Urothelium cell line (cell line): ENCODE measurements around the gene MAP7.

Experiments used
- DNase-seq: peaks from one replicate; pipeline ENCODE4 v3.0.0; 2011; ENCODE audit warnings: low spot score, mixed read lengths
- FAIRE-seq: peaks from 2 replicates; lab custom pipeline; 2011; peaks lifted over from hg19 to GRCh38; lab: Jason Lieb, UNC

Gene MAP7

GRCh38 chr6:136427378-136427717 is 122.9 kb downstream of the MAP7 start:
- no peak for DNase-seq
- no peak for FAIRE-seq

DNA sequence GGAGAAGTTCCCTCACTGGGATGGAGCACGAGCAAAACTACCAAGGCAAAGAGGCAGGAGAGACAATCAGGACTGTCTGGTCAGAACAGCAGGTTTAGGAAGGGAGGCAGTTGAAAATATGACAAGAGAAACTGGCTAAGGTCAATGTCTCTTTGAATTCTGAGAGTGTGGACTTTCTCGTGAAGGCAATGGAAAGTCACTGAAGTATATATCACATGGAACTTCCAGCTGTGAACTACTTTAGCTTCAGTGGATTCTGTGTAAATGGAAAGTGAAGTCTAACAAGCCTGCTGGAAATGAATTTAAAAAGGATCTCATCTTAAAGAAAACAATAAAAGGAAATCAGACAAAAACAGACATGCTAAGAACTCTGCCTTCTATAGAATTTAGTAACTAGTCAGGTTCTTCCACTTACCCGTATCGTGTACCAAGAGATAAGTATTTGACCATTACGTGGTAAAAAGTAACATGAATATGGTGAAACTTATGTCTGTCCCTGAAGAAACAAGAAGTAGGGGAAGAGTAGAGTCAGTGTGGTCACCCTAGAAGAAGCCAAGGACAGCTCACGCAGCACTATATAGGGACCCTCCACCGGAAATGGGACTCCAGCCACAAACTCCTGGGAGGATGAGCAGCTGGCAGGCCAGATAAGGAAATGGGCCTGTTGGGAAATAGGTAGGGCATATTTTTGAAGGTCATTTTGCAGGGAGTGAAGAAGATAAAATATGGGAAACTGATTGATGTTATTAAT is 123.4 kb downstream of the MAP7 start:
- FAIRE-seq (no peak), DNase-seq (no peak)

DNA sequence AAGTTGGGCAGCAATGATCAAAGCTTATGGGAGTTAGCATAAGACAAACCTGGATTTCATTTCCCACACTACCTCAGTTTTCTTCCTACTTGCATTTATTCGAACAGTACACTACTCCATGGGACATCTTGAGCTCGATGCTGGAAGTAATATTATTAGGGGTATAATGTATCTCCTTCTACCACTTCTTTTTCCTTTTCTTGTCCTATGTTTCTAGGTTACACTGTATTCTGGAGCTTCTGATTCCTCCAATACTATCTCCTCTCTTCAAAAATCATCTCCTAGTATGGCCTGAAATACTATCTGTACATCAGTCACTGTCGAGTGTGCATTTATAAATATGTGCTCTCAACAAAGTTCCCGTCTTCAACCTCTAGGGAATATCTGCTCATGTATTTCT is 124.4 kb downstream of the MAP7 start:
- FAIRE-seq (no peak), DNase-seq (no peak)

GRCh38 chr6:136424901-136425300 is 125.3 kb downstream of the MAP7 start:
- no peak for DNase-seq
- FAIRE-seq = no peak

- FAIRE-seq = no peak
- DNase-seq = no peak
Observed at GRCh38 chr6:136424450-136424849, 125.8 kb downstream of the MAP7 start.

GRCh38 chr6:136421537-136422158 is 128.6 kb downstream of the MAP7 start:
- FAIRE-seq (no peak), DNase-seq (no peak)

- DNase-seq = no peak
- FAIRE-seq = no peak
Observed at GRCh38 chr6:136420853-136421252, 129.4 kb downstream of the MAP7 start.

DNA sequence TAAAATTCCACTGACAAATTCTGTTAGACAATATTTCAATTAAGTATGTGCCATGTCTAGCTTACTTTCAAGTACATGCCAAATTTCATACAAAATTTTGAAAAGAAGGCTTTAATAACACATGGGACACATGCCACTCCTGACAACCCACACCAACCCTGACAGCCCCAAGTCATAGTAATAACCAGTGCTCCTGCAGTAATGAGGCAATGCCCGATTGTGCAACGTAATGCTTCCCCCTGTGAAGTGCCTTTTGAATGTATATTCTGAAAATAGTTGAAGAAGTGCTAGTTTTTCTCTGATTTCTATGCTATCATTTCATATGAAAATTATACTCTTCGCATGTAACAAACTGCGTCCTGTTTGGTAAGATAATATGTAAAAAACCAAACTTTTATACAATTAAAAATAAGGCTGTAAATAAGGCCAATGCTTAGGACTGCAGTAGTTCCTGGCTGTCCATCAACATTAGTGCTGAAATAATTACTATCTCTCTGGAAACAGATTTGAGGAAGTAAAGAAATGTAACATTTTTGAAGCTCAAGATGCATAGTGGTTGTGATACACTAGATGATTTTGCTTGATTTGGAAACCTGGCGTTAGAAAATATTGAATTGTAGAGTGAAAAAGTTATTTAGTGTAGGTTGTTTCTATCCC is 134.7 kb downstream of the MAP7 start:
- no peak for DNase-seq

DNA sequence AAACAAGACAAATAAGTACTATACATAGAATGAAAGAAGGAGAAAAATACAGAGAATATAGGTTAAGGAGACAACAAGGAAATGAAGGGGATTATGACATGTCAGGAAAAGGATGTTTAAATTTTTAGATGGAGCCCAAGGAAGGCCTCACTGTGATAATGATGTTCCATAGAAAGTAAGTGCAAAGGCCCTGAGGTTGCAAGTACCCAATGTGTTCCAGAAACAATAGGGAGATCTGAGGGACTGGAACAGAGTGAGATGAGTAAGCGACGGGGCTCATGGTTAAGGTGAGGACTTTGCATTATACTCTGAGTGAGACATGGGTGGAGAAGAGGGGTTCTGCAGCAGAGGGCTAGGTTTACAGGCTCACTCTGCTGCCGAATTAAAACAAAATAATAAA is 137.8 kb downstream of the MAP7 start:
- DNase-seq = no peak
- no peak for FAIRE-seq

More for the DNA sequence above, 134.7 kb downstream of the MAP7 start:
- no peak for FAIRE-seq

GRCh38 chr6:136411453-136412354 is 138.5 kb downstream of the MAP7 start:
- DNase-seq (no peak), FAIRE-seq (no peak)

- no peak for DNase-seq
- no peak for FAIRE-seq
Observed at GRCh38 chr6:136411025-136411325, 139.2 kb downstream of the MAP7 start.

- DNase-seq (no peak), FAIRE-seq (no peak)
Observed at GRCh38 chr6:136410201-136411024, 139.8 kb downstream of the MAP7 start.

DNA sequence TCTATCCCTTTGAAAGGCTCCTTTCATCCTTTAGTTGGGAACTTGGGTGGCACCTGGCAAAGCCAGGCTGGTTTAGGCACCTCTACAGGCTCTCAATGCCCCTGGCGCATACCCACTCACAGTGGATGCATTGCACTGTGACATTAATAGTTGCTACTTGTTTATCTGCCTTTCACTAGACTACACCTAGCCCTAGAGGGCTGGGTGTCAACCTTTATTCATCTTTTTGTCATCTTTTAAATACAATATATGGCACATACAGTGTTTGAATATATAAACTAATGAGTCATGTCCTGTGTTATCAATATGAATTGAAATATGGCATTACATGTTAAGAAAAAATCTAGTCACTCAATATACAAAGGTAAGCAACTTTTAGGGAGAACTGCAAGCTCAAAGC is 140.6 kb downstream of the MAP7 start:
- FAIRE-seq = no peak
- DNase-seq = no peak

- DNase-seq (peak; percentile 9), FAIRE-seq (no peak)
Observed at GRCh38 chr6:136408204-136408603, 142.0 kb downstream of the MAP7 start.

- no peak for DNase-seq
- FAIRE-seq = no peak
Observed at GRCh38 chr6:136405420-136406029, 144.7 kb downstream of the MAP7 start.

DNA sequence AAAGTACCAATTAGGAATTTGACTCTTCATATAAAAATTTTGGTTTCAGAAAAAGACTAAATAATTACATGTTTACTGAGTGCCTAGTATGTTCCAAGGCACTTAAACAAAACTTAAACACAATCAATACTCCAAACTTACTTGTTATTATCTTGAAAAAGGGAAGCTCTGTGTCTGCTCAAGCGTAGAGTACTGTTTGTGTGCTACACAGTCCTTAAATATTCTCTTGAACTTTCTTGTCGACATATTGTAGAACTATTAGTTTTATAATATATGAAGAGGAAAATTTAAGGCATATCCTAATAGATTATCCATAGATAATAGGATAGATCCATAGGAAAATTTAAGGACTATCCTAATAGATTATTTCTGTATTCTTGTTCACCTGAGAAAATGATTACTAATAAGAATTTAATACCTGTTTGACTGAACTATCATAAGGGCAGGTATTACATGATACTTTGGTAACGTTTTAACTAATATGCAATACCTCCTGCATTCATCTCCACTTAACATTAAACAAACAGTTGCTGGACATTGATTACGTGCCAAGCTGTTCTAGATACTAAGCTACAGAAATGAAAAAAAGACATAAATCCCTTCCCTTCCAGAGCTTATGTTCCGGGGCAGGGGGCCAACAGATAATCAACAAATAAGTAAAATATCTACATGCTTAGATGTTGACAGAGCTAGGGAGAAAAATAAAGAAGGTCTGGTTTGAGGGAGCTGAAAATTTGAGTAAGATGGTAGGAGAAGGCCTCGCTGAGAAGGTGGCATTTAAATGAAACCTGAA is 145.4 kb downstream of the MAP7 start:
- DNase-seq = no peak
- no peak for FAIRE-seq

- DNase-seq = no peak
- no peak for FAIRE-seq
Observed at GRCh38 chr6:136404007-136404406, 146.2 kb downstream of the MAP7 start.

DNA sequence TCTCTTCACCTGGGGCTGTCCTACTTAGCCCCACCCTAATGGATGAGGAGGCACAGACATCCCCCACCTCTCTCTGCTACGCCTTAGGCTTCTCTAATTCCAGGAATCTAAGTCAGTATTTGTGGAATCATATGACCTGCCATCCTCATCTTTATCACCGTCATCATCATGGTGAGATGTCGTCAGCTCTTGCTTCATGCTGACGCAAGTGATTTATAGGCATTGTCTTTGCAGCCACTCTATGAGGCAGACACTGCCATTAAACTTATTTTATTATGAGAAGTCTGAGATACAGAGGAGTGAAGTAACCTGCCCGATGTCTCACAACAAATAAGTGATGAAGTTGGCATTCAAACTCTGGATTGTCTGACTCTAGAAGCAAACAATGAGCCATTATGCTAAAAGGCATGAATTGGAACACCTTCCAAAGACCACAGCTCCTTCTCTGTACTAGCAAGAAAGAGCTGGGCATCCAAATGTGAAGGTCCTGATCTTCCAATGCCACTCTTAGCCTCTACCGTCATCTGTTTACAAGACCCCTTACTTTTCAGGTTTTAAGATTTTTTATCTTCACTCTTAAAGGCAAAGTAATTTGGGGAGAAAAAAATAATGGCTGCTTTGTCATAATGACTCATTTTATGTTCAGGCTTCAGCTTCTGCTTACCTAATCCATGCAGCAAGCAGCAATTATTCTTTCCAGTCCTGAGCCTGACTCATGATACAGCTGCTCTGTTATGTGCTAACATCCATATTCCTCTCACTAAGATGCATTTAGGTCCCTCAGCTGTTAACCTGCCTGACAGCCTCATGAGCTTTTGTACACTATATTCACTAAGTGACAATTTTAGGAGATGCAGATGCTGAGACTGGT is 146.9 kb downstream of the MAP7 start:
- peak; percentile 76 for DNase-seq
- peak; percentile 76 for FAIRE-seq
